ENCODE results near the gene ARL15. TPM values are rescaled to one million over a fixed set of nuclear protein-coding genes. Genes with fewer than 3 reads are reported as not detected.

Gene ARL15
- total RNA-seq, 4 donors from 2014 or later = 16.6 to 48.8 (median 32.3) TPM

GRCh38 chr5:54309691-54310432, 511 bp downstream of the ARL15 start:
- peak in 1 of 2 donors; percentile 90 for DNase-seq (ENCODE audit: low spot score in 2 of 2)
- H3K4me3 ChIP-seq (ENCODE audit: low read depth, poor library complexity, severe bottlenecking) = peak overlapping the region; percentile 97
- WGBS, 2 donors = 0 to 2% methylated on average over 29 to 30 of the region's 39 CpGs
- intact Hi-C loops (cut with DNase I; ENCODE audit: low total_unique reads) = loop anchor here (10.0 kb wide), 1 partner anchor 55 kb away; no protein-coding TSS in a partner anchor
- TF ChIP-seq POLR2A (IDR thresholded peaks at IDR 0.05) = no peak

- 6 to 14% methylated on average over 10 of the region's 10 CpGs for WGBS, 2 donors
- intact Hi-C loops (cut with DNase I; ENCODE audit: low total_unique reads) = loop anchor here (10.0 kb wide), 1 partner anchor 54 kb away; no protein-coding TSS in a partner anchor
- TF ChIP-seq, protein P1, sequence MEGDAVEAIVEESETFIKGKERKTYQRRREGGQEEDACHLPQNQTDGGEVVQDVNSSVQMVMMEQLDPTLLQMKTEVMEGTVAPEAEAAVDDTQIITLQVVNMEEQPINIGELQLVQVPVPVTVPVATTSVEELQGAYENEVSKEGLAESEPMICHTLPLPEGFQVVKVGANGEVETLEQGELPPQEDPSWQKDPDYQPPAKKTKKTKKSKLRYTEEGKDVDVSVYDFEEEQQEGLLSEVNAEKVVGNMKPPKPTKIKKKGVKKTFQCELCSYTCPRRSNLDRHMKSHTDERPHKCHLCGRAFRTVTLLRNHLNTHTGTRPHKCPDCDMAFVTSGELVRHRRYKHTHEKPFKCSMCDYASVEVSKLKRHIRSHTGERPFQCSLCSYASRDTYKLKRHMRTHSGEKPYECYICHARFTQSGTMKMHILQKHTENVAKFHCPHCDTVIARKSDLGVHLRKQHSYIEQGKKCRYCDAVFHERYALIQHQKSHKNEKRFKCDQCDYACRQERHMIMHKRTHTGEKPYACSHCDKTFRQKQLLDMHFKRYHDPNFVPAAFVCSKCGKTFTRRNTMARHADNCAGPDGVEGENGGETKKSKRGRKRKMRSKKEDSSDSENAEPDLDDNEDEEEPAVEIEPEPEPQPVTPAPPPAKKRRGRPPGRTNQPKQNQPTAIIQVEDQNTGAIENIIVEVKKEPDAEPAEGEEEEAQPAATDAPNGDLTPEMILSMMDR (IDR thresholded peaks at IDR 0.05) = no peak
- no peak for TF ChIP-seq POLR2A (IDR thresholded peaks at IDR 0.05)
- no peak for DNase-seq (ENCODE audit: low spot score in 2 of 2)
- H3K4me3 ChIP-seq (ENCODE audit: low read depth, poor library complexity, severe bottlenecking) = peak overlapping the region; percentile 97
These were observed 1.1 kb downstream of the ARL15 start for GRCh38 chr5:54309276-54309675.

DNA sequence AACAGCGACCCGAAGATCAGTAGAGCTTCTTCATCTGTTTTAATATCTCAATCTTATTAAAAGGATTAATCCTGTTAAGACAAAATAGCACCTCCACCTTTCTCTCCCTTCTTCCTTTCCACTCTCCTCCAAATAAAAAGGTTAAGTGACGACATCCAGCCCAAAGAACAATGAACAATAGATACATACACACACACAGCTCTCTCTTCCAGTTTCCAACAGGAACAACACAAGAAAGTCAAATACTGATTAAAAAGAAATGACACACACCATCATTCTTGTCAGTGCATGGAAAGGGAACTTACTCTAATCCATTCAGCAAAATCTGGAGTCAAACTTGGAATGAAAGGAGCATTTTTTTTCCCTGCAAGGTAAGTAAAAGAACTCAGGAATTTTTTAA, 2.8 kb downstream of the ARL15 start:
- WGBS, 2 donors = 78 to 86% methylated on average over 3 of the region's 3 CpGs
- no peak overlapping the region for H3K4me3 ChIP-seq (ENCODE audit: low read depth, poor library complexity, severe bottlenecking)
- intact Hi-C loops (cut with DNase I; ENCODE audit: low total_unique reads) = loop anchor here (10.0 kb wide), 1 partner anchor 53 kb away; no protein-coding TSS in a partner anchor
- TF ChIP-seq, protein P1 (IDR thresholded peaks at IDR 0.05) = no peak
- no peak for DNase-seq (ENCODE audit: low spot score in 2 of 2)

GRCh38 chr5:54306893-54307292, 3.5 kb downstream of the ARL15 start:
- intact Hi-C loops (cut with DNase I; ENCODE audit: low total_unique reads) = loop anchor here (10.0 kb wide), 1 partner anchor 52 kb away; no protein-coding TSS in a partner anchor
- WGBS, 2 donors = 80 to 92% methylated on average over 1 of the region's 1 CpG
- no peak for DNase-seq (ENCODE audit: low spot score in 2 of 2)
- no peak overlapping the region for H3K4me3 ChIP-seq (ENCODE audit: low read depth, poor library complexity, severe bottlenecking)
- TF ChIP-seq POLR2A (IDR thresholded peaks at IDR 0.05) = no peak
- TF ChIP-seq, protein P1 (IDR thresholded peaks at IDR 0.05) = no peak

DNA sequence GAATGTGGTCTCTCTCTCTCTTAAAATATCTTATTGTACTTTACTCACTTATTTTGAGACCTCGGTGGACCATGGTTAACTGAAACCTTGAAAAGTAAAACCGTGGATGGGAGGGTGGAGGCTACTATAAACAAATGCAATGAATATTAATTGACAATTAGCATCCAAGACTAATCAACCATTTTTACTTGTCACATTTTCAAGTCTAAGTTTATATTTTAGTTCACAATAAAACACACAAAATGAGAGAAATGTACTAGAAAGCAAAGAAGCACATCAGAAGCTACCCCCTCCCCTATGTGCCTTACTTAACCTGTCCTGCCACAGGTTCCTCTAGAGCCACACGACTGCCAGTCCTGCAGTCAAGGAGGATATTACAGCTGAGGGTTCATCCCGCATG, 4.6 kb downstream of the ARL15 start:
- H3K4me3 ChIP-seq (ENCODE audit: low read depth, poor library complexity, severe bottlenecking) = no peak overlapping the region
- TF ChIP-seq, protein P1 (IDR thresholded peaks at IDR 0.05) = no peak
- TF ChIP-seq POLR2A (IDR thresholded peaks at IDR 0.05) = no peak
- WGBS, 2 donors = 87 to 89% methylated on average over 4 of the region's 4 CpGs
- DNase-seq (ENCODE audit: low spot score in 2 of 2) = no peak
- intact Hi-C loops (cut with DNase I; ENCODE audit: low total_unique reads) = loop anchor here (10.0 kb wide), 1 partner anchor 51 kb away; no protein-coding TSS in a partner anchor

- DNase-seq (ENCODE audit: low spot score in 2 of 2) = no peak
- intact Hi-C loops (cut with DNase I; ENCODE audit: low total_unique reads) = loop anchor here (10.0 kb wide), 1 partner anchor 49 kb away; no protein-coding TSS in a partner anchor
- H3K4me3 ChIP-seq (ENCODE audit: low read depth, poor library complexity, severe bottlenecking) = no peak overlapping the region
- TF ChIP-seq POLR2A (IDR thresholded peaks at IDR 0.05) = no peak
- TF ChIP-seq, protein P1 (IDR thresholded peaks at IDR 0.05) = no peak
- WGBS, 2 donors = 65 to 82% methylated on average over 2 of the region's 2 CpGs
These were observed 6.3 kb downstream of the ARL15 start for GRCh38 chr5:54304040-54304439.
